MCF 10A (cell line): Measurements from ENCODE around the gene TUBAL3. TPM values are rescaled to one million over a fixed set of nuclear protein-coding genes. Genes with fewer than 3 reads are reported as not detected.
A peak's percentile ranks its signal among the peaks of the same experiment; 100 is the strongest.

ENCODE experiments used
- BruUV-seq: library from RNA; stranded (reverse); fragments of 400-500 nt; replicated peaks from 2 replicates; lab custom pipeline; 2021; lab: Mats Ljungman, UMichigan
- CTCF ChIA-PET: fragments of 300-600 bp; sonication (Branson Sonifier 250); formaldehyde crosslinking; extraction: SDS; loops from one replicate; lab custom pipeline; 2021; ENCODE audit warnings: antibody characterized with exemption, inconsistent platforms; lab: Yijun Ruan, JAX
- POLR2A ChIA-PET: fragments of 300-600, 350-650 bp; sonication (Branson Sonifier 250); formaldehyde crosslinking; extraction: SDS; loops from one replicate; lab custom pipeline; 2020; ENCODE audit warnings: antibody characterized with exemption, inconsistent platforms; lab: Yijun Ruan, JAX
- DNase-seq: peaks from one replicate; pipeline ENCODE4 v3.0.0-alpha.2; 2018; ENCODE audit not compliant: unreplicated experiment
- H3K27ac Mint-ChIP-seq: one replicate; pipeline ENCODE4 v1.8.0; 2022; ENCODE audit warnings: mild to moderate bottlenecking, low read depth, mixed read lengths; ENCODE audit not compliant: unreplicated experiment
- H3K27me3 Mint-ChIP-seq: one replicate; pipeline ENCODE4 v1.8.0; 2022; ENCODE audit warnings: mixed read lengths; ENCODE audit not compliant: insufficient read depth, unreplicated experiment
- H3K36me3 Mint-ChIP-seq: one replicate; pipeline ENCODE4 v1.8.0; 2022; ENCODE audit warnings: mild to moderate bottlenecking, moderate library complexity, mixed read lengths; ENCODE audit not compliant: insufficient read depth, unreplicated experiment
- H3K4me1 Mint-ChIP-seq: one replicate; pipeline ENCODE4 v1.8.0; 2022; ENCODE audit warnings: mixed read lengths; ENCODE audit not compliant: insufficient read depth, unreplicated experiment
- H3K4me3 Mint-ChIP-seq: one replicate; pipeline ENCODE4 v1.8.0; 2022; ENCODE audit warnings: mild to moderate bottlenecking, moderate library complexity, mixed read lengths; ENCODE audit not compliant: unreplicated experiment
- H3K9me3 Mint-ChIP-seq: one replicate; pipeline ENCODE4 v1.8.0; 2022; ENCODE audit warnings: mixed read lengths; ENCODE audit not compliant: unreplicated experiment
- intact Hi-C: fragments of 100-400 bp; cut with micrococcal nuclease; formaldehyde crosslinking; loops from 2 replicates; pipeline ENCODE4 v1.14.1; 2022
- total RNA-seq: library from RNA; stranded (reverse); gene quantifications from 2 replicates; pipeline ENCODE4 v1.2.3, GENCODE V29; 2022
- TF ChIP-seq, protein P1 (sequence below): fragments of 200-600 bp; IDR thresholded peaks from one replicate; pipeline ENCODE4 v1.8.0; 2022; ENCODE audit warnings: antibody characterized with exemption, mild to moderate bottlenecking; ENCODE audit not compliant: unreplicated experiment

Gene TUBAL3
- total RNA-seq, 1 experiment from 2014 or later, result 0.44 TPM

DNA sequence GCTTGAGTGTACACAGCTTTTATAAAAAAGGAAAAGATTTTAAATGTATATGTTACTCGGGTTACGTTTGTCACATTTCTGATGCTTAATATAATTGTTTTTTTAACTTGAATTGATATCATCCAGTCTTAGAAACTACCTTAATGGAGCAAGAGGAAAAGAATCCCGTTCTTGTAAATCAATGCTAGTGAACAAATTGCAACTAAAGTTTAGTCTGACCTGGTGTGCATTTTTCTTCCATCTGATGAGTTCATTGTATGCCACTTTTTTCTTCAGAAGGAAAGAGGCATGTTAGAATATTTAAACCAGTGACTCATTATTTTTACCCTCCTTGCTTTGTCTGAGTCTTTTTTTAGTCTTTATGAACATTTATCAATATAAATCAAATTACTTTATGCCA, 42.4 kb upstream of the TUBAL3 start:
- Mint-ChIP-seq H3K36me3 (peaks cover 13% of the 10 kb centered on the region), H3K27ac (peak overlapping the region; percentile 89), H3K27me3 (no peaks in the 10 kb centered on the region), H3K4me1 (peaks cover 28% of the 10 kb centered on the region), H3K9me3 (no peaks in the 10 kb centered on the region), H3K4me3 (peak overlapping the region; percentile 81)
- DNase-seq, result no peak
- intact Hi-C loops, result loop anchor here (5.0 kb wide), 1 partner anchor 100 kb away; no protein-coding TSS in a partner anchor
- BruUV-seq, result no TSS peak
- TF ChIP-seq, protein P1, sequence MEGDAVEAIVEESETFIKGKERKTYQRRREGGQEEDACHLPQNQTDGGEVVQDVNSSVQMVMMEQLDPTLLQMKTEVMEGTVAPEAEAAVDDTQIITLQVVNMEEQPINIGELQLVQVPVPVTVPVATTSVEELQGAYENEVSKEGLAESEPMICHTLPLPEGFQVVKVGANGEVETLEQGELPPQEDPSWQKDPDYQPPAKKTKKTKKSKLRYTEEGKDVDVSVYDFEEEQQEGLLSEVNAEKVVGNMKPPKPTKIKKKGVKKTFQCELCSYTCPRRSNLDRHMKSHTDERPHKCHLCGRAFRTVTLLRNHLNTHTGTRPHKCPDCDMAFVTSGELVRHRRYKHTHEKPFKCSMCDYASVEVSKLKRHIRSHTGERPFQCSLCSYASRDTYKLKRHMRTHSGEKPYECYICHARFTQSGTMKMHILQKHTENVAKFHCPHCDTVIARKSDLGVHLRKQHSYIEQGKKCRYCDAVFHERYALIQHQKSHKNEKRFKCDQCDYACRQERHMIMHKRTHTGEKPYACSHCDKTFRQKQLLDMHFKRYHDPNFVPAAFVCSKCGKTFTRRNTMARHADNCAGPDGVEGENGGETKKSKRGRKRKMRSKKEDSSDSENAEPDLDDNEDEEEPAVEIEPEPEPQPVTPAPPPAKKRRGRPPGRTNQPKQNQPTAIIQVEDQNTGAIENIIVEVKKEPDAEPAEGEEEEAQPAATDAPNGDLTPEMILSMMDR, result no peak
- ChIA-PET CTCF (interaction anchor here (0.6 to 10.5 kb wide), 6 partner anchors 12 to 183 kb away, joined by 3 to 264 read pairs (median 3); no protein-coding TSS in a partner anchor), POLR2A (interaction anchor here (0.6 to 7.4 kb wide), 24 partner anchors 8 to 443 kb away, joined by 3 to 121 read pairs (median 6); partner anchors contain the start of genes ANKRD16, CALML3 and FBH1)

DNA sequence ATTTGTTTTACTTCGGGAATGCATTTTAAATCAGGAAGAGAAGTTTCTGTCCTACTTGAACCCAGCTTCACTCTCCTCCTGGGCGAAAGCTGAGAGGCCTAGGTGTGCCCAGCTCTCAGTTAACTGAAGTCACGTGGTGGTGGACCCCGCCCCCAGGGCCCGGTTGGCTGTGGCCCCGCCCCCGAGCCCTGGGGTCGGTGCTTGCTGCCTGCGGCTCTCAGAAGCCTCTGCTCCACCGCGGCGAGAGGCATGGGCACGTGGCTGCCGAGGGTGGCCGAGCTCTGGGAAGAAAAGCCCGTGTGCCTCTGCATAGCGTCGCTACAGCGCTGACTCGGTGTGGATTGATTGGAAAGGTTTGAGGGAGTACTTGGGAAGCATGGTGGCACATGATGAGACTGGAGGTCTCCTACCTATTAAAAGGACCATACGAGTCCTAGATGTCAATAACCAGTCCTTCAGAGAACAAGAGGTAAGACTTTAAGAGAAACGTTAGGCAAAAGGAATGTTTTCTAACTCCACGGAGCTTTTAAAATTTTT, 41.8 kb upstream of the TUBAL3 start:
- intact Hi-C loops, result loop anchor here (5.0 kb wide), 1 partner anchor 101 kb away; no protein-coding TSS in a partner anchor
- DNase-seq, result peak; percentile 79
- peaks cover 7% of the 10 kb centered on the region for H3K36me3 Mint-ChIP-seq
- H3K4me3 Mint-ChIP-seq, result peak overlapping the region; percentile 81
- CTCF ChIA-PET, result interaction anchor here (0.5 to 10.5 kb wide), 8 partner anchors 11 to 183 kb away, joined by 3 to 264 read pairs (median 3); no protein-coding TSS in a partner anchor
- no peaks in the 10 kb centered on the region for H3K27me3 Mint-ChIP-seq
- no peaks in the 10 kb centered on the region for H3K9me3 Mint-ChIP-seq
- H3K27ac Mint-ChIP-seq, result peak overlapping the region; percentile 89
- peaks cover 24% of the 10 kb centered on the region for H3K4me1 Mint-ChIP-seq
- TF ChIP-seq, protein P1, result no peak
- POLR2A ChIA-PET, result interaction anchor here (0.6 to 7.4 kb wide), 26 partner anchors 9 to 443 kb away, joined by 3 to 121 read pairs (median 4); partner anchors contain the start of genes ANKRD16, CALML3 and FBH1
- no TSS peak for BruUV-seq

DNA sequence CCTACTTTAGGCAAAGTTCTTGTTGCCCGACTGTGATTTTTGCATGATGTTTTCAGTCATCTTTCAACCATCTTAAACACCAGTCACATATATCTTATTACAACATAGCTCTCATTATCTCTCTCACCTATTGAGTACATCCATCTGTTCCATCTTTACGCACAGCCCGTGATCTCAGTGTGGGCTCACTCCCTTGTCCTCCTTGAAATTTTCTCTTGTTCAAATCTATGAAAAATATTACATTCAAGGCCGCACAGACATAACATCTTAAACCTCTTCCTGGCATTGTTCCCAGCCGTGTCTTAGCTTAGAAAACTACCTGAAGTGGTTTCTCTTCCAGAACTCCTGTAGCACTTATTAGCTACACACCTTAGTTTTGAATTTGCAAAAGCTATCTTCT, 40.4 kb upstream of the TUBAL3 start:
- intact Hi-C loops, result loop anchor here (5.0 kb wide), 1 partner anchor 102 kb away; no protein-coding TSS in a partner anchor
- no peaks in the 10 kb centered on the region for H3K9me3 Mint-ChIP-seq
- no peak overlapping the region for H3K4me3 Mint-ChIP-seq
- TF ChIP-seq, protein P1, result no peak
- POLR2A ChIA-PET, result interaction anchor here (0.6 to 7.4 kb wide), 11 partner anchors 11 to 1117 kb away, joined by 3 to 121 read pairs (median 5); no protein-coding TSS in a partner anchor
- no peak for DNase-seq
- no peaks in the 10 kb centered on the region for H3K27me3 Mint-ChIP-seq
- no TSS peak for BruUV-seq
- H3K27ac Mint-ChIP-seq, result peak overlapping the region; percentile 16
- no peaks in the 10 kb centered on the region for H3K36me3 Mint-ChIP-seq
- CTCF ChIA-PET, result interaction anchor here (0.6 to 10.5 kb wide), 9 partner anchors 8 to 248 kb away, joined by 3 to 264 read pairs (median 3); no protein-coding TSS in a partner anchor
- H3K4me1 Mint-ChIP-seq, result peaks cover 22% of the 10 kb centered on the region

DNA sequence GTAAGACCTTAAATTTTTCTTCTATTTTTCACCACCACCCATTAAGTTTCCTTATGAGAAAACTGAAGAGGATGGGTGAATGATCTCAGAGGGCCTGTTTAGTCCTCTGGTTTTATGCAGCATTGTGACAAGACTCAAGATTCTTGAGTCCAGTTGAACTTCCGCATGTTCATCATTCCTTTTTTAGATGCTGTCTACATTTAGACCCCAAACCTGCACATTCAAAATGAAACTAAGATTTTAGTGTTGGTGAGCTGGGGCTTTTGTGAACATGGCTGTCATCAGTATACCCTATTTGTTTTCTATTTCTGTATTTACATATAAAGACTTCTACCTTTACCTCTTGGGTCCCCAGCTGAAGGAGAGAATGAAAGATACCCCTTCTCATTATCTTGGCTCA, 38.8 kb upstream of the TUBAL3 start:
- no peak for DNase-seq
- Mint-ChIP-seq H3K27me3 (no peaks in the 10 kb centered on the region), H3K36me3 (no peaks in the 10 kb centered on the region), H3K4me1 (peaks cover 18% of the 10 kb centered on the region), H3K4me3 (no peak overlapping the region), H3K27ac (no peak overlapping the region), H3K9me3 (no peaks in the 10 kb centered on the region)
- intact Hi-C loops, result loop anchor here (2.0 kb wide), 1 partner anchor 429 kb away; no protein-coding TSS in a partner anchor
- TF ChIP-seq, protein P1, result no peak
- ChIA-PET CTCF (interaction anchor here (0.6 to 10.5 kb wide), 14 partner anchors 9 to 594 kb away, joined by 3 to 264 read pairs (median 4); no protein-coding TSS in a partner anchor), POLR2A (interaction anchor here (0.6 to 7.4 kb wide), 10 partner anchors 16 to 370 kb away, joined by 3 to 121 read pairs (median 4); partner anchors contain the start of gene GDI2)
- no TSS peak for BruUV-seq
